Ascending aorta (tissue), 2 donors: ENCODE data around the gene ANKS4B. TPM values are rescaled to one million over a fixed set of nuclear protein-coding genes. Genes with fewer than 3 reads are reported as not detected.

Experiments
- DNase-seq, 2 donors: peaks; one replicate each; pipeline ENCODE4 v3.0.0-alpha.2; 2019; ENCODE audit warnings: low spot score in 2 of 2
- H3K27ac ChIP-seq, 2 donors: fragments of 200-600 bp; sonication (generic); one replicate each; pipeline ENCODE4 v1.5.1; 2016 to 2017; ENCODE audit warnings: mild to moderate bottlenecking in 1 of 2
- H3K27me3 ChIP-seq: fragments of 200-600 bp; sonication (generic); one replicate; pipeline ENCODE4 v1.5.1; 2017
- H3K36me3 ChIP-seq, 2 donors: fragments of 200-600 bp; sonication (generic); one replicate each; pipeline ENCODE4 v1.5.1; 2016
- H3K4me1 ChIP-seq, 2 donors: fragments of 200-600 bp; sonication (generic); one replicate each; pipeline ENCODE4 v1.5.1; 2016 to 2017; ENCODE audit warnings: mild to moderate bottlenecking in 1 of 2
- H3K4me3 ChIP-seq, 2 donors: fragments of 200-600 bp; sonication (generic); one replicate each; pipeline ENCODE4 v1.5.1; 2016 to 2017; ENCODE audit warnings: mild to moderate bottlenecking in 1 of 2
- H3K9me3 ChIP-seq, 2 donors: fragments of 200-600 bp; sonication (generic); one replicate each; pipeline ENCODE4 v1.5.1; 2016
- intact Hi-C: fragments of 100-400 bp; cut with DNase I; formaldehyde crosslinking; loops from one replicate; pipeline ENCODE4 v1.15.1; 2023
- total RNA-seq: library from RNA; depleted of rRNA; stranded (reverse); fragments of >200 nt; gene quantifications from one replicate; pipeline ENCODE4 v1.1.0, GENCODE V29; 2016
- TF ChIP-seq, protein P1 (sequence below), 3 experiments: fragments of 200-600 bp in 2 of 3; fragments of 450-650 bp in 1 of 3; sonication (generic) in 2 of 3; IDR thresholded peaks; one replicate each; pipeline ENCODE4 v1.5.1; 2016 to 2019; ENCODE audit warnings: antibody characterized with exemption in 3 of 3, mild to moderate bottlenecking in 1 of 3, moderate library complexity in 1 of 3

Gene ANKS4B
- total RNA-seq, 1 donor from 2014 or later = not detected

GRCh38 chr16:21197112-21197511, 36.4 kb upstream of the ANKS4B start:
- Histone ChIP-seq H3K4me3 (no peak overlapping the region), H3K27me3 (no peaks in the 10 kb centered on the region), H3K4me1 (no peaks in the 10 kb centered on the region), H3K27ac (no peak overlapping the region), H3K9me3 (no peaks in the 10 kb centered on the region), H3K36me3 (no peaks in the 10 kb centered on the region)
- intact Hi-C loops = no loop called here
- TF ChIP-seq, protein P1, sequence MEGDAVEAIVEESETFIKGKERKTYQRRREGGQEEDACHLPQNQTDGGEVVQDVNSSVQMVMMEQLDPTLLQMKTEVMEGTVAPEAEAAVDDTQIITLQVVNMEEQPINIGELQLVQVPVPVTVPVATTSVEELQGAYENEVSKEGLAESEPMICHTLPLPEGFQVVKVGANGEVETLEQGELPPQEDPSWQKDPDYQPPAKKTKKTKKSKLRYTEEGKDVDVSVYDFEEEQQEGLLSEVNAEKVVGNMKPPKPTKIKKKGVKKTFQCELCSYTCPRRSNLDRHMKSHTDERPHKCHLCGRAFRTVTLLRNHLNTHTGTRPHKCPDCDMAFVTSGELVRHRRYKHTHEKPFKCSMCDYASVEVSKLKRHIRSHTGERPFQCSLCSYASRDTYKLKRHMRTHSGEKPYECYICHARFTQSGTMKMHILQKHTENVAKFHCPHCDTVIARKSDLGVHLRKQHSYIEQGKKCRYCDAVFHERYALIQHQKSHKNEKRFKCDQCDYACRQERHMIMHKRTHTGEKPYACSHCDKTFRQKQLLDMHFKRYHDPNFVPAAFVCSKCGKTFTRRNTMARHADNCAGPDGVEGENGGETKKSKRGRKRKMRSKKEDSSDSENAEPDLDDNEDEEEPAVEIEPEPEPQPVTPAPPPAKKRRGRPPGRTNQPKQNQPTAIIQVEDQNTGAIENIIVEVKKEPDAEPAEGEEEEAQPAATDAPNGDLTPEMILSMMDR (IDR thresholded peaks at IDR 0.05) = no peak
- no peak for DNase-seq

DNA sequence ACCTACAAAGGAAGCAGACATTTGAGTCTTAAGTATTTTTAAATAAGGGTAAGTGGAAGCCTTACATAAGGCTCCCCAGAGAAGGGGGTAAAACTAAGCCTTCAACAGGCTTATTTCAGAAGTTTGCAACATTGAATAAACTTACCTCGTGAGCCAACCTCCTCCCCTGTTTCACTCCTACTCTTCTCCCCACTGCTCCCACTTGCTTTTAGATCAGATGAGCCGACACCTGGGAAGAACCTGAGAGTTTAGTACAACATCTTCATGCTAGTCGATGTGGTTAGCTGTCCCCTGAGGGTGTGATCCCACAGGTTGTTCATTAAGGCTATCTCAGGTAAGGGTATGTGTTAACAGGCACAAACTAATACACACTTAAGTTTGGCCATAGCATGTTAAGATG, 35.9 kb upstream of the ANKS4B start:
- H3K27ac ChIP-seq = no peak overlapping the region
- H3K36me3 ChIP-seq = no peaks in the 10 kb centered on the region
- H3K27me3 ChIP-seq = no peaks in the 10 kb centered on the region
- intact Hi-C loops = no loop called here
- H3K4me3 ChIP-seq = no peak overlapping the region
- no peak for DNase-seq
- no peaks in the 10 kb centered on the region for H3K4me1 ChIP-seq
- H3K9me3 ChIP-seq = no peaks in the 10 kb centered on the region
- TF ChIP-seq, protein P1 (IDR thresholded peaks at IDR 0.05) = no peak

GRCh38 chr16:21199607-21200218, 33.8 kb upstream of the ANKS4B start:
- TF ChIP-seq, protein P1 (IDR thresholded peaks at IDR 0.05) = no peak
- H3K4me1 ChIP-seq = no peaks in the 10 kb centered on the region
- no peaks in the 10 kb centered on the region for H3K27me3 ChIP-seq
- no peak for DNase-seq
- H3K27ac ChIP-seq = no peak overlapping the region
- intact Hi-C loops = no loop called here
- no peak overlapping the region for H3K4me3 ChIP-seq
- no peaks in the 10 kb centered on the region for H3K9me3 ChIP-seq
- no peaks in the 10 kb centered on the region for H3K36me3 ChIP-seq

DNA sequence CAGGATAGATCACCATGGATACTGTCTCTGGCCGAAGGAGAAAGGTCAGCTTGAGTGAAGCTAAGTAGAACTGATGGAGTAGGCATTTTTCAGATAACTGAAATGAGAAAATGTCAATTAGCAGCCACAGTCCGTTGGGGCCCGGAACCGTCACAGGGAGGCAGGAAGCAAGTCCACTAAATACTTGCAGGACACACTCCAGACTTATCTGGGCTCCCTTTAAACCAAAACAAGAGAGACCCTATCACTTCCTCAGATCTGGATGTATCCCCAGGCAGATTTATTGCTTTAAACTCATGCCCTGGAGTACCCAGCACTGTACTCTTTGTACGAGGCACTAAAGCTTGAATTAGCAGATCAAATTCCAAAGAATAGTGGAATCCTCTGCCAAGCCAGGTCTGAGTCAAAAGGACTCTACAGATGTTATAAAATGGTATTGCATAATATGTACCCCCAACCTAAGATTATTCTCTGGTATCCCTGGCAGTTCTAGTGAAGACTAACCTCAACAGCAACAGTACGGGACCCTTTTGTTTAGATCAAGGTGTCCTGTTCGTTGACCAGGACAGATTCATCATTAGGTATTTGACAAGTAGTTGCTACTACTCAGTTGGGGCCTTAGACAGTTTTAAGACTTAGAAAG, 30.2 kb upstream of the ANKS4B start:
- Histone ChIP-seq H3K4me1 (no peaks in the 10 kb centered on the region), H3K27ac (no peak overlapping the region), H3K36me3 (no peaks in the 10 kb centered on the region), H3K9me3 (no peaks in the 10 kb centered on the region), H3K4me3 (no peak overlapping the region), H3K27me3 (no peaks in the 10 kb centered on the region)
- DNase-seq = no peak
- TF ChIP-seq, protein P1 (IDR thresholded peaks at IDR 0.05) = no peak
- intact Hi-C loops = no loop called here

DNA sequence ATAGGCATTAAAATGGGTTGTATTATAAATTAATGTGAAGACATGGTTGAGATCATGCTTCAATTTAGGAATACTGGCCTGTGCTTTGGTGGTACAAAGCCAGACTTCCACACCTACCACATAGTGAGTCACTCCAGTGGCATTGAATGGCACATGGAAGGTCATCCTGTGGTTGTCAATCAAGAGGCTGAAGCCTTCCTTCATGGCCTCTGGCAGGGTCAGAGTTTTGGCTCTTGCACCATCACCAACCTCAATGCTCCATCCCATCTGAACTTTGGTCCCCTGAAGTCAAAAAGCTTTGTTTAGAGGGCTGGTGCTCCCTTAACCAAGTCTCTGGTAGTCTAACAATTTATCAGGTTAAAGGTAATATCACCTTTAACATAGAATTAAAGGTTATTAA, 28.2 kb upstream of the ANKS4B start:
- no peak for DNase-seq
- H3K9me3 ChIP-seq = no peaks in the 10 kb centered on the region
- no peaks in the 10 kb centered on the region for H3K36me3 ChIP-seq
- H3K4me1 ChIP-seq = no peaks in the 10 kb centered on the region
- intact Hi-C loops = no loop called here
- H3K4me3 ChIP-seq = no peak overlapping the region
- H3K27me3 ChIP-seq = no peaks in the 10 kb centered on the region
- H3K27ac ChIP-seq = no peak overlapping the region
- TF ChIP-seq, protein P1 (IDR thresholded peaks at IDR 0.05) = no peak
